GM21447 (cell line): ENCODE results near the gene GRK2.
"Not testable (repeated sequence)": the region's sequence is repeated elsewhere in the genome, so short reads cannot be mapped to it uniquely, and the experiment has no call there.

Experiments used
- ATAC-seq: cut with Tn5 transposase; IDR thresholded peaks from one replicate; pipeline ENCODE4 v1.9.1; 2021; ENCODE audit not compliant: unreplicated experiment

The GRK2 gene

DNA sequence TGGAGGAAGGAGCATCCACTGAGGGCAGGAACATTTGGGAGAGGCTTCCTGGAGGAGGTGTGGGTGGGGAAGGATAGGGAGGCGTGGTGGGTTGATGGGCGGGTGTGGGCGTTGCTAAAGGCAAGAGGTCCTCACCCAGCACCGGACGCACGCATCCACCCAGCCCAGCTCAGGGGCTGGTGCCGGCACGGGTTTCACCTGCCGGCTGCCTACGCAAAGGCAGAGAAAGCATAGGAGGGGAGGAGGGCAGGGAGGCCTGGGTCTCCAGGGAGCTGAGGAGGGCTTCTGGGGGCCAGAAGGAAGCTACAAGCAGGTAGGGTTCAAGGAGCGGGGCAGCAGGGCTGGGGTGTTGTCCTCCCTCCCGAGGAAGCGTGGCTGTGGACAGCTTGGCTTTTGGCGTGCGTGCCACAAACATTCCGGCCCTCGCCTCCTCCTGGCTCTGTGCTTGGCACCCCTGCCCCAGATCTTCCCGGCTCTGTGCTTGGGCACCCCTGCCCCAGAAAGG is 44.8 kb downstream of the GRK2 start:
- no peak for ATAC-seq

DNA sequence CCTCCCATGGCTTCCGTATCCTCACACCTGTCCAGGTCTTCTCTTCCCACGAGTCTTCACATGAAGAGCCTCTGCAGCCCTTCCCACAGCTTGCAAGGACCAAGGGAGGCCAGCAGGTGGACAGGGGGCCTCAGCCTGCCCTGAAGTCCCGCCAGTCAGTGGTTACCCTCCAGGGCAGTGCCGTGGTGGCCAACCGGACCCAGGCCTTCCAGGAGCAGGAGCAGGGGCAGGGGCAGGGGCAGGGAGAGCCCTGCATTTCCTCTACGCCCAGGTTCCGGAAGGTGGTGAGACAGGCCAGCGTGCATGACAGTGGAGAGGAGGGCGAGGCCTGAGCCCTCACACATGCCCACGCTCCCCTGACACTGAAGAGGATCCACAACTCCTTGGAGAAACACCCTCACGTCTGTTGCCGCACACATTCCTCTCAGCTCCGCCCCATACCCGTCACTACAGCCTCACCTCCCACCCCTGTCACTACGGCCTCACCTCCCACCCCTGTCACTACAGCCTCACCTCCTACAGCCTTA is 45.3 kb downstream of the GRK2 start:
- no peak for ATAC-seq

DNA sequence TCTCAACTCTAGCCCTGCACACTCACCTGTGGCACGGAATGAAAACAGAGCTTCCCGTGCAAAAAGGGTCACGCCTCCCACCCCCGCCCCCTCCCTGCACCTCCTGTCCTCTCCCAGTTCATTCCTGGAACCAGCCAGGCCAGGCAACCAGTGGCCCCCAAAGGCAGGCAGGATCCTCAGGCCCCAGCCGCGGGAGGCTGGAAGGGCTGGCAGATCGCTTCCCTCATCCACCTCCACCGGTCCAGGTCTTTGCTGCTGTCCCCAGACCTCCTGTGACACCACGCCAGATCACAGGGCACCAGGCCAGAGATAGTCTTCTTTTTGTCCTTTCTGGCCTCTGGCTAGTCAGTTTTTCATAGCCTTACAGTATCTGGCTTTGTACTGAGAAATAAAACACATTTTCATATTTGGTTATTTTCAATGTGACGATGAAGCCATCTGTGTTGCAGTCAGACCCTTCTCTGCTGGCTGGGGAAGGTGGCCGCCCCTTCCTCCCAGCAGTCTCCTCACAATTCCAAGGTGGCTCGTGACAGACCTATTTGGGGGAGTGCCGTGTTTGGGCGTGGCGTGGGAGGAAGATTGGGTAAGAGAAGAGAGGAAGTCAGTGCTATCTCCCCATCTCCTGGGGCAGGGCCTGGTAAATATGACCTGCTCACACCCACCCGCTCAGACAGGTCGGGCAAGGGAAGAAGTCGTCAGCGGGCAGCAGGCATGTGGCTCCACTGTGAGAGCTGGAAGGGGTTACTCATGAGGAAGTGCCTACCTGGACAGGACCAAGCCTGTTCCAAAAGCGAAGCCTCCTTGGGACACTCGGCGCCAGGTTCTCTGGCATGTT is 46.1 kb downstream of the GRK2 start:
- ATAC-seq: no peak

DNA sequence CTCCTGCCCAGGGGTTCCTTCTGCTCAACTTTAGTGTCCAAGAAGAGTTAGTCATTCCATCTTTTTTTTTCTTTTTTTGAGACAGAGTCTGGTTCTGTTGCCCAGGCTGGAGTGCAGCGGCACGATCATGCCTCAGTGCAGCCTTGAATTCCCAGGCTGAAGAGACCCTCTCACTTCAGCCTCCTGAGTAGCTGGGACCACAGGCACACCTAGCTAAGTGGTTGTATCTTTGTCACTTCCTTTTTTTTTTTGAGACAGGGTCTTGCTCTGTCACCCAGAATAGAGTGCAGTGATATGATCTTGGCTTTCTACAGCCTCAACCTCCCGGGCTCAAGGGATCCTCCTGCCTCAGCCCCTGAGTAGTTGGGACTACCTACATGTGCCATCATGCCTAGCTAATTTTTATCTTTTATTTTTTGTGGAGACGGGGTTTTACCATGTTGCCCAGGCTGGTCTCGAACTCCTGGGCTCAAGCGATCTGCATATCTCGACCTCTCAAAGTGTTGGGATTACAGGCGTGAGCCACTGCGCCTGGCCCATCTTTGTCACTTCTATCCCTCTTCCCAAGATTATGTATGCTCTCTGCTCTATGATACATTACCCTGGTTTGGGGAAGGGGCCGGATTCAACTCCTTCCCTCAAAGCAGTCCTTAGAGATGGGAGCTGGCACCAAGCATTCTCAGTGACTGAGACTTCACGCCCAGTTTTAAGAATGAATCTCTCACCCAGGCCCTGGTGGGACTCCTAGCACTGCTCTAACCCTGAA is 47.0 kb downstream of the GRK2 start:
- no peak for ATAC-seq

DNA sequence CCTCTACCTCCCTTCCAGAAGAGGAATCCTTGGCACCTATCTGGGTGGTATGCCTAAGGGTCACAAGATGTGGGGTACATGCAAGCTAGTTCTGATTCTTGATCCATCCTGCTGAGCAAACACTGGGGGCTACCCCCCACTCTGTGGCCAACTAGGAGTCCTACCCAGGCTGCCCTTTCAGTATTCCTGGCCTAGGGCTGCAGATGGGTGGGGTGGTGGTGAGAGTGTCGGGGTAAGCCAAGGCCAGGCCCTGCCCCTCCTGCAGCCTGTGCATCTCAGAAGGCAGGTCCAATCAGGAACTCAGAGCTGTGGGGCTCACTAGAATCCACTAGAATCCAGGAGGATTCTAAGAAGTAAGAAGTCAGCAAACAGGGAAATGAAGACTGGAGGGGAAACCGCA is 47.9 kb downstream of the GRK2 start:
- no peak for ATAC-seq

DNA sequence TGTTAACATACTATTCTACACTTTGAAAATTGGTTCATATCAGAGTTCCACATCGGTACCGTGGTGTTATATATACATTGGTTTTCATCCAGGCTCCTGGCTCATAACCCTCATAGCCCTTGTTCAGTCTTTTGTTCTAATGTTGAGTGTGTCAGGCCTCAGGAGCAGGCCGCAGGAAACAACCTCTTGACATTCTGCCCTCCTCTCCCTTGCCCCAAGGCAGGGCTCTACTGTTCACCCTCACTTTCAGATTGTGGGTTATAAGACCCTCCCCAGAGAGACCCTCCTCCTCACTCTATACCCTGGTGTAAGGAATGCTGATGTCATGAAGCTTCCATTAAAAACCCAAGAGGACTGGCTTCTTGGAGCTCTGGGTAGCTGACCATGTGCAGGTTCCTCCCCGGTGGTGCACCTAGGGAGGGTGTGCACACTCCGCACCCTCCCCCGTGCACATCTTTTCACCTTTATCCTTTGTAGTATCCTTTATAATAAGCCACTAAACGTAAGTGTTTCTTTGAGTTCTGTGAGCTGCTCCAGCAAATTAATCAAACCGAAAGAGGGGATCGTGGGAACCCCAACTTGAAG is 49.1 kb downstream of the GRK2 start:
- ATAC-seq: no peak

DNA sequence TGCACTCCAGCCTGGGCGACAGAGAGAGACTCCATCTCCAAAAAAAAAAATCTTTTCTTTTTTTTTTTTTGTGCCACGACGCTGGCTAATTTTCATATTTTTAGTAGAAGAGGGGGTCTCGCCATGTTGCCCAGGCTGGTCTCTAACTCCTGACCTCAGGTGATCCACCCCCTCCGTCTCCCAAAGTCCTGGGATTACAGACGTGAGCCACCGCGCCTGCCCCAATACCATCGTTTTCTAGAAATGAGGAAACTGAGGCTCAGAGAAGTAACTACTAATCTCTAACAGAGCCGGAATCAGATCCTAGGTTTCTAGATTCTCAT is 50.6 kb downstream of the GRK2 start:
- no peak for ATAC-seq

DNA sequence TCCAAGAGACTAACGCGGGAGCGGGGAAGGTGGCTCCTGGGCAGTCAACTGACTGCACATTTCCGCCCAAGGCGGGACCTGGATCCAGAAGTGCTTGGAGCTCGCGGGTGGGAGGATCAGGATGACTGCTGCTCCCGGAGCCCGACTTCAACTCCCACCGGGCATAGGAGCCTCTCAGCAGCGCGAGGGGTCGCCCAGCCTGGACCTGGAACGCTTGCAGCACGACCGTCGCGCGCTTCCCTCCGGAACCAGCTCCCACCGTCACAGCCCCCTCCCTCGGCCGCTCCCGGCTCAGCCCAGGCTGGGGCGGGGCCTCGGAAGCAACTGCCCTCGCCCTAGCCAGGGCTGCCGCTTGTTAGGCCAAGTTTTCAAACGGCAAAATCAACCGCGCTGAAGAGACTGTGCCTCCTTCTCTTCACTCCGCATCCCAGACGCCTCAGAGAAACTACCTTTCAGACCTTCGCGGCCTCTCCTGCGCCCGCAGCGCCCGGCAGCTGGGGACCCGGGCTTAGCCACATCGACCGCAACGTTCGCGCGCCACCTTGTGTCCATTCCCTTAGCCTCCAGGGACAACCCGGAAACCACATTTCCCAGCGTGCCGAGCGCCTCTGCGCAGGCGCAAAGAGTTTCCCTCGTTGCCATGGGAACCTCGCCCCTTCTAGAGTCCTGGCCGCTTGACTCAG is 51.1 kb downstream of the GRK2 start:
- ATAC-seq: peak; percentile 78

DNA sequence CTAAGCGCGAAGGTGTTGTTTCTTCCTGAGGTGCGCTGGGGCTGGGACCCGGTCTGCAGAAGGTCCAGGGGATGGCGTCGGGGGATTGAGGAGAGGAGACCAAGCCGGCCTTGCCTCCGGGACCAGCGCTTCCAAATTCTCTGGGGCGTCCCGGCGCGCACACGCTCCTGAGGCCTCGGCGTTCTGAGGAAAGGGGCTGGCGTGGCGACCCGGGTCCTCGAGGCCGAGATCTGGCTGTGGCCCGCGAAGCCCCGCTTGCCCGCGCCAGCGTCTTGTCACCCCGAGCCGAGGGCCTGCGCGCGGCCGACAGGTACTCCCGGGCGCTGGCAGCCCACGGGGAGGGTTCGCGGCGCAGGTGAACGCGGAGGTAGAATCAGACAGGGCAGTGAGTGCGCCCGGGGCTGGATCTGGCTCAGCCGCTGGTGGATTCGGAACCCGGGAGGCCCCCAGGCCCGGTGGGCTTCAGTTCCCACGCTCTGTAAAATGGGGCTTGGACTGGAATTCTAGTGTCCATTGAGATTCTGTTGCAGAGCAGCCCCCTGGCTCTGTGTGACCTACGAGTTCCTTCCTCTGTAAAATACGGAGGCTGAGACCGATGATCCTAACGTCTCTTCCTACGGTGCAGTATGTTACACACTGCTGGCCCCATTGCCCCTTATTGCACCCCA is 51.7 kb downstream of the GRK2 start:
- ATAC-seq: no peak

DNA sequence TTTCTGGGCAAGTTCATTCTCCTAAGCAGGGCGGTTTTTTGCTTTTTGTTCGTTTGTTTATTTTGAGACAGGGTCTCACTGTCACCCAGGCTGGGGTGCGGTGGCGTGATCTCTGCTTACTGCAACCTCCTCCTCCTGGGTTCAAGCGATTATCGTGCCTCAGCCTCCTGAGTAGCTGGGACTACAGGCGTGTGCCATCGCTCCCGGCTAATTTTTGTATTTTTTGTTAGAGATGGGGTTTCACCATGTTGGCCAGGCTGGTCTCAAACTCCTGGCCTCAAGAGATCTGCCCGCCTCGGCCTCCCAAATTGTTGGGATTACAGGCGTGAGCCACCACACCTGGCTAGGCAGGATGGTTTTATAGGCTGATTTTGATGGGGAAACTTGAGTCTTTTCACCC is 52.6 kb downstream of the GRK2 start:
- not testable (repeated sequence) for ATAC-seq

DNA sequence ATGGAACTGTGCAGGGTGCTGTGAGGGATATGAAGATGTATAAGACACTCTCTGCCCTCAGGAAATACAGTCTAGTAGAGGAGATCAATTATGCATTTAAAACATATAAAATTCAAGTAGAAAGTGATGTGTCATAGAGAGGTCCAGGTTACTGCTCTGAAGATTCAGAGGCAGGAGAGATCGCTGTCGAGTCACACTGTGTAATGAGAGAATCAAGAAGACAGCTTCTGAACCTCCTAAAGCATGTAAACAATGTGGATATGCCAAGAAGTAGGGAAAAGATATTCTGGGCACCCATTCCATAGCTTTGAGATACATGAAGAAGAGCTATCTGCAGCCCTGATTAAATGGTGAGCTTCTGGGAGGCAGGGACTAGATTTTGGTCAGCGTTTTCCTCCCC is 53.7 kb downstream of the GRK2 start:
- no peak for ATAC-seq

DNA sequence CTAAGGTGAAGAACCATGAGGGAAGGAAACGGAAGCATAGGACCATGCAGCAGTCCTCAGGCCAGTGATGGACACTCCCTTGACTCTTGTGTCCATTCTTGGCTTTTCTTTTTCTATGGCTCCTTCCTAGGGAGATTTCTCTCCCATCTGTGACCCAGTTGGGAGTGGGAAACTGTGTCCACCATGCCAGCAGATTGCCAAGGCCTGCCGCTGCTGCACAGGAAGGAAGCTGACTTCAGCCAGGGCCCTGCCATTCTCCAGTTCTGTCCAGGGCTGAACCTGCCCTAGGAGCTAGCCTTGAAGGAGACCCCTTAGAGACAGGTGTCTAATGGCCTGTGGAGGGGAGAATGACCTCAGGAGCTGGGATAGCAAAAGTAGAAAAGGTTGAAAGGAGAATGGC is 54.4 kb downstream of the GRK2 start:
- no peak for ATAC-seq

DNA sequence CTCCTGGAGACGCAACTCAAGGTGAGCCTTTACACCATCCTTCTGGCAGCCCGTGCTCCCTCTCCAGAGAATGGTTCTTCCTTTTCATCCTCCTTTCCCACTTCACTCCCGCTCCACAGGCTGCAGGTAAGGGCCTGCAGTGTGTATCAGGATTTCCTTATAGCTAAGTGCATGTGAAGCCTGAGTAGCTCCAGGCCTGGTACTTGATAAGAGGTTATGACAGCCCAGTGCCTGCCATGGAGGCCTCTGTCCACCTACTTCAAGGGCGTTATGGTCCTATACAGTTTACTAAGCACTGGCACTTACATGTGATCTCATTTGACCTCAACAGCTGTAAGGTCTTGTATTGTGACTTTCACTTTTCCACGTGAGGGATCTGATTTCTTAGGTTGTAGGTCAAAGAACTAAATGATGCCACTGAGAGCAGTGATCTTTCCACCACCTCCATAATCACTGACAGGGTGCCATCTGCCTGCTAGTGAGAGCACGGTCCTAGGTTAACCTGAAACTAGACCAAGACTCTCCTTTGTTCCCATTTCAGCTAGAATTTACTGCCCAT is 55.1 kb downstream of the GRK2 start:
- ATAC-seq: no peak

DNA sequence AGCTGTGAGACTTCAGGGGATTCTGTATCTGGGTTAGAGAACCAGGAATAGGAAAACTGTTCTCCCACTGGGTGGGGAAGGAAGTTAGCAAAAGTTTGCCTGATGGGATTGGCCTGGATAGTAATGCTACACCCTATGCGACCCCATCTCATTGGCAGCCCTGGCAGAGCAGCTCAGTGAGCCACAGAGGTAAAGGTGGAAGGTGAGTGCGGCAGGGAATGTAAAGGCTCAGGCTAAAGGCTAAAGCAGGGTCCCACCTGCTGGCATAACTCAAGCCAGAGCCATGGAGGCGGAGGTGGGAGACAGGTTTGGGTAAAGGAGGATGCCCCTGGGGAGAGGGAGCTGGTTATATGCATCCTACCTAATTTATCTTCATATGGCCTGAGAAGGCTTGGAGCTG is 55.8 kb downstream of the GRK2 start:
- ATAC-seq: no peak

DNA sequence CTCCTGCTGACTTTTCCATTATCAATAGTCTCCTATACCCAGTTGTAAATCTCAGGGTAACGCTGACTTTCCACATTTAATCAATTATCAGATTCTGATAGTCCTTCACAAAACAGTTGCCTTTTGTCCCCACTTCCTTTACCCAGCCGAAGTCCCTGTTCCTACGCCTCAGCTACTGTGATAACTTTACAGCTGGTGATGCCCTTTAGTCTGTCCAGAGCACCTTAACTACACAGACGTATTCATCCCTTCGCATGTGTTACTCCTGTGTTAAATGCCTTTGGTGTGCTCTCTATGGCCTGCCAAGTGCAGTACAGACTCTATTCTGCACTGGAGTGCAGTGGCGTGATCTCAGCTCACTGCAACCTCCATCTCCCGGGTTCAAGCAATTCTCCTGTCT is 57.3 kb downstream of the GRK2 start:
- no peak for ATAC-seq

DNA sequence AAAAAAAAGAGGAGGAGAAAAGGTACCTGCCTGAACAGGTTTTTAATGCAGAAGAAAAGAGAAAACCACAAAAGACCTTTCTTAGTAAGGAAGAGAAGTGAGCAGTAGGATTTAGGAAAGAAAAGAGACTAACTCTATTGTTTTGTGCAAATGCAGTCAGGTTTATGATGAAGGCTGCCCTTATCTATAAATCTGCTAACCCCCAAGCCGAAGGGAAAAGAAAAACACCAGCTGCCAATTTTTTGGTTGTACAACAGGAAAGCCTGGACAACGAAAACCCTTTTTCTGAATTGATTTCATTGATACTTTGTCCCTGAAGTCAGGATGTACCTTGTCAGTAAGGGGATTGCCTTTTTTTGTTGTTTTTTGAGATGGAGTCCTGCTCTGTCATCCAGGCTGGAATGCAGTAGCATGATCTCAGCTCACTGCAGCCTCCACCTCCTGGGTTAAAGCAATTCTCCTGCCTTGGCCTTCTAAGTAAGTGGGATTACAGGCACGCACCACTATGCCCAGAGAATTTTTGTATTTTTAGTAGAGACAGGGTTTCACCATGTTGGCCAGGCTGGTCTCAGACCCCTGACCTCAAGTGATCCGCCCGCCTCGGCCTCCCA is 65.9 kb downstream of the GRK2 start:
- no peak for ATAC-seq
